ENCODE data around the gene KRTAP10-6. TPM values are rescaled to one million over a fixed set of nuclear protein-coding genes. Genes with fewer than 3 reads are reported as not detected.
"Not testable (repeated sequence)": the region's sequence is repeated elsewhere in the genome, so short reads cannot be mapped to it uniquely, and the experiment has no call there.

Gene KRTAP10-6
- polyA plus RNA-seq, 12 donors, result not detected

DNA sequence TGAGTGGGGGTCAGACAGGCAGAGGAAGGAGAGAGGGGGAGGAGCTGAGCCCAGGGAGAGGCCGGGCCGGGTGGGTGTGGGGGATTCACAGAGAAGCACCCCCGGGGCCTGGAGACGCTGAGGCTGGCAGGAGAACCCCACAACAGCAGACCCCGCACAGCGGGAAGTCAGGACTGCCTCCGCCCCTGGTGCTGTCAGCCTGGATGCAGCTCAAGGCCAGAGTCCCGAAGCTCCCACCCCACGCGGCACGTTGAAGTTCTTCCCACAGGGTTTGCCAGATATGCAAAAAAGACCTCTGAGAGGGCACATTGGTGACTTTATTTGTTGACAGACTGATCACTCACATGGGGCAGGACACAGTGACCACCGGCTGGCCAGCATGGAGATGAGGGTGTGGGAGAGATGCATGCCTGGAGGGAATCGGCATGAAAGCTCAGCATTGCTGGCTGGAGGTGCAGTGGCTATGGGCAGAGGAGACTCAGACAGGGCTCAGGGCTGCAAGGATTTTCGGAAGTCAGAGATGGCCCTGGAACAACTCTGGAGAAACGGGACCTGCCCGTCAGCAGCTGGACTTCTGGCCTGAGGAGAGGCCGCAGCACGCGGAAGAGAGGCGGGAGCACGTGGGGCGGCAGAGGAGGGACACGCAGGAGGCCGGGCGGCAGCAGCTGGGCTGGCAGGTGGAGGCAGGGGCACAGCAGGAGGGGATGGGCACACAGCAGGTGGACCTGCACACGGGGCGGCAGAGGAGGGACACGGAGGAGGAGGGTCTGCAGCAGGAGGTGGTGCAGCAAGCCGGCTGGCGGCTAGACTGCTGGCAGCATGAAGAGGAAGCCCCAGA lies 34.6 kb downstream of the KRTAP10-6 start:
- DNase-seq, result no peak

DNA sequence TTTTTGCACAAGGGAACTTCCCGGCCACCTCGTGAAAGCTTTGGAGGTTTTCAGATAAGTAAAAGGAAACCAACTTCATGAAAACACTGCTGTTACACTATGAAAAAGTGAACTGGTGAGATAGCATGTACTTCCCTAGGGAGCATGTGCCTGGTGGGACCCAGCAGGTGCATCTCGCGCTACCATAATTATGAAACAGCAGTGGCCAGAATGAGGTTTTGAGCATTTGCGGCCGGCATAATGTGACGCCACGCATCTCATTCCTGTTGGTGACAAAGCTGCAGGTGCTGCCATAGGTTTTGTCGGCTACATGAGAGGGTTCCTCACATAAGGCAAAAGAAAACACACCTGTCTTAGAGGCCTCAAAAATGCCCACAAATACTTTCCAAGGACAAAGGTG lies 35.4 kb downstream of the KRTAP10-6 start:
- DNase-seq, result no peak

DNA sequence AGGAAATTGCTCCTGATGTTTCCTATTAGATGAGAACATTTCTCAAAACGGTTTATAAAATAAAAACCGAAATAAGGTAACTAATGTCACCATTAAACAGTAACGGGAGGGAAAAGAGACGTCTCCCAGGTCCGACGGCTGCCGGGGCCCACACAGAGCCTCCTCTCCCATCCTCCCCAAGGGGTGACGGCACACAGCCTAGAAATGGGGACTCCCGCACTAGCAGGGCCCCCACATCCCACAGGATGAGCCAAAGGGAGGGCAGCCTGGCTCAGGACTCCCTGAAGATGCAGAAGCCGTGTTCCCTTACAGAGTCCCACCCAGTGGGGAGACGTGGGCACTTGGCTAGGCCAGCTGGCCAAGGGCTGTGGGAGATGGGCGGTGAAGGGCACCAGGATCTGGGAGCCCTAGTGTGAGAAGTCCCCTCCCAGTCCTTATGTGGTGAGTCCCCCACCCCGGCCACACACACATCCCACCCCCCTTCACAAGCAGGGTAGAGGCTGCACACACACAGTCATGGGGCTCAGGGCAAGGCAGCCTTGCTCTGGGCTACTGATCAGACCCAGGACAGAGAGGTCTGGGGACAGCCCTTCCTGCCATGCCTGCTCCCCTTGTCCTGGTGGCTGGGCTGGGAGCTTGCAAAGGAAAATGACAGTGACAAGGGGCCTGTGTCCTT lies 37.0 kb downstream of the KRTAP10-6 start:
- DNase-seq, result no peak

DNA sequence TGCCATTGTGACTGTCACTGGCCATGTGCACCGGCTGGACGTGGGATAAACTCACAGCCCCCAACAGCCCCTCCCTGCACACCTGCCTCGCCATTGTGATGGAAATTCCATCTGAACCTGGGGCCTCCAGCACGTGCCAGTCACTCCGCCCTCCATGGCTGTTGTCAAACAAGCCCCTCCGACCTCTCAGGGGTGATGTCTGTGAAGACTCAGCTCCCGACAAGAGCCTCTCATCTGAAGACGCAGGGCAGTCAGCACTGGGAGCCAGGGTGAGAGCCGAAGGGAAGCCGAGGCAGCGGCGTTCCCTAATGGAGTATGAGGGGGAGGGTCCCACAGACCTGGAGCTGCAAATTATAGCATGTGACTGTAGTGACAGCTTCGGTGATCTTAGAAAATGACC lies 39.6 kb downstream of the KRTAP10-6 start:
- no peak for DNase-seq

DNA sequence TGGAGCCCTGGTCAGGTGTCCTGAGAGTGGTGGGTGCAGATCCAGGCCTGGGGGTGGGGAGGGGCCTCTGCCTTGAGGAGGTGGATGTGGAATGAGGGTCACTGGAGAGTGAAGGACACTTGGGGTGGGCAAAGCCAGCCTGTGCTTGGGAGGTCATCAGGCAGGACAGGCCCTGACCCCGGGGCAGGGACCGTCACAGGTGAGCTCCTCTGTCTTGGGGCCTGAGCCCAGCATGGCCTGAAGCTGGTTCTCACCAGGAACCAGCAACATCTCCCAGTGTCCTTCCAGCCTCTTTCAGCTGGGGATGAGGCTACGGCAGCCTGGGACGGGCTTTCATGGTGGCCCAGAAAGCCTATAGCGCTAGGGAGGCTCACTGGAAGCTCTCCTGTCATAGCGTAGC lies 40.2 kb downstream of the KRTAP10-6 start:
- DNase-seq, result no peak

DNA sequence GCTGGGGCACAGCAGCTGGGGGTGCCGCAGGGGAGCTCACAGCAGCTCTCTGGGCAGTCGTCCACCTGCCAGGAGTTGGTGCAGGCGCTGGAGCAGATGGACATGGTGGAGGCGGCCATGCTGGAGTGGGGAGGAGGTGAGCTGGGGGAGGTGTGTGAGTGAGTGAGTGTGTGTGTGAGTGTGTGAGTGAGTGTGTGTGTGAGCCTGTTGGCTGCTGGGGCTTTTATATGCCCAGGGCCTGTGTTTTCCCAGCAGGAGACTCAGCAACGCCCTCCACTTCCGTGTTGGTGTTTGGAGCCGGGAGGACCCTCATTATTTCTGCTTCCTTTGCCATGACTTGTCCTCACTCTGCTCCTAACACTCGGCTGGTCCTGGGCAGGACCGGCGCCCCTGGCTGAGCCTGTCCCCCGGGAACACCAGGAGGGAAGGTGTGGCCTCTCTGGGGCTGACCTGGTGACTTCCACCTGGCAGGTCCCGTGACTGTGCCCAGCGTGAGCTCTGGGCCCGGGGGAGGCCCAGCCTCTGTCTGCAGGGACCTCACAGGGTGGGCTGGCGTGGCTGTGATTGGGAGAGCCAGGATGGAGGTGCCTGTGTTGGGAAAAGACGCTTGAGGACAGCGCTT lies 40.9 kb downstream of the KRTAP10-6 start, which contains the start of gene KRTAP10-2:
TSS of gene KRTAP10-2 (minus strand) at position 166 of the 622 bp plus-strand sequence. CDS start at position 119, 47 bp downstream.
- no peak for DNase-seq

DNA sequence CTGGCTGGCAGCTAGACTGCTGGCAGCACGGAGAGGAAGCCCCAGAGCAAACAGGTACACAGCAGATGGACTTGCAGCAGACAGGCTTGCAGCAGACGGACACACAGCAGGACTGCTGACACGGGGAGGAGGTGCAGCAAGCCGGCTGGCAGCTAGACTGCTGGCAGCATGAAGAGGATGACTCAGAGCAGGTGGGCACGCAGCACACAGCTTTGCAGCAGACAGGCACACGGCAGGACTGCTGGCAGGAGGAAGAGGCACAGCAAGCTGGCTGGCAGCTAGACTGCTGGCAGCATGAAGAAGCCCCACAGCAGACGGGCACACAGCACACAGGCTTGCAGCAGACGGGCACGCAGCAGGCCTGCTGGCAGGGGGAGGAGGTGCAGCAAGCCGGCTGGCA lies 41.5 kb downstream of the KRTAP10-6 start:
- DNase-seq, result no peak

DNA sequence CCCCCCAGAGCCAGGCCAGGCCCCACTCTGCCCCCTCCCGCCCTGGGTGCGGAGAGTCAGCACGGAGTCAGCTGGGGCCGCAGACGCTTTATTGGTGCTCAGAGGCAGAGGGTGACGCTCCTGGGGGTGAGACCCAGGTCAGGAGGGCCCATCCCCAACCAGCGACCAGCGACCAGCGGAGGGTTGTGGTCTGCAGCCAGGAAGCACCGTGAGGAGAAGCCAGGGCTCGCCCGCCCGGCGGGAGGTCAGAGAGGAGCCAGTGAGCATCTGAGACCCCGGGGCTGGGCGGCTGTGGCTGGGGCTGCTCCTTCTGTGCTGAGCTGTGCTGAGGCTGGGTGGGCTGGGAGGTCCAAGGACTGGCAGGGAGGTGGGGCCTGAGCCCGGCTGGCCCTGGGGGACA lies 42.0 kb downstream of the KRTAP10-6 start:
- not testable (repeated sequence) for DNase-seq

DNA sequence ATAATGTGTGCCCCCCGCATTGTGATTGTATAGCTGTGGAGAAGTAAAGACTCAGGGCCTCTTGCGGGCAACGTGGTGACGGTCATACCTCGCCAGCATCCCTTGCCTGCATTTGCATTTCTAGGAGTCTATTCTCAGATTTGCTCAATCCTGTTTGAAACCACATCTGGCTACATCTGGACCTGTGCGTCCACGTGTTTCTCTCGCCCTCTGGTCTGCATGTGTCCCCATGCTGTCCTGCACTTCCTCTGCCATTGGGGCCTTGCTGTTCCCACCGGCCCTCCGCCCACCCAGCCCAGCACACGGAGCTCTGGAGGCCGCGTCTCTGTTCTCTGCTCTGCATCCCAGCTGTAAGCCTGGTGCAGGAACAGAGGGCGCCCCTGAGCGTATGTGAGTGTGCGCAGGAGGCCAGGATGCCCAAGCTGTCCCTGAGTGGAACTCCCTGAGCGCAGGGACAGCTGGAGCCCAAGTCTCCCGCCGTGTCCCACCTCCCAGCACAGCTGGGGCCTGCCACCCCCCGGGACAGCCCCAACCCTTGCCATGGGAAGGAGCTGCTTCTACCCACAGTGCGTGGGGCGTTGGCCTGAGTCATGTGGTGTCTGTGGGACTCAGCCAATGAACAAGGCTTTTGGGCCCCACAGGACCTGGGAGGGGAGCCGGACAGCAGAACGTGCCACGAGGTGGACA lies 42.6 kb downstream of the KRTAP10-6 start:
- no peak for DNase-seq

DNA sequence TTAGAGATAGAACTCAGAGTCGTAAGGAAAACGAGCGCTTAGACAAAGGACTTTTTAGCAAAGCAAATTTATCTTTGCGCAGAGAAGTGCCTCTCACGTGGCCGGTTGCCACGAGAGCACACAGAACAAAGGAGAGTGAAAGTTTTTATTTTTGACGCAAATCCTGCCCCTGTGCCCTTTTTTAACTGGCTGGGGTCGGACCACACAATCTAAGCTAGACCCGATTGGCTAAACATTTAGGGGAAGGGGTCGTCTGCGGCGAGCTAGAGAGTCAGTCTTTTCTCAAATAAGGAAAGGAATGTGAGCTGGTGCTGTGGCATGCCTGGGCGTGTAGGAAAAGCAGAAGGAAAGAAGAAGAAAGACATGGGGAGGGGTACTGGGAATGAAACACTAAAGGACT lies 43.4 kb downstream of the KRTAP10-6 start:
- no peak for DNase-seq

DNA sequence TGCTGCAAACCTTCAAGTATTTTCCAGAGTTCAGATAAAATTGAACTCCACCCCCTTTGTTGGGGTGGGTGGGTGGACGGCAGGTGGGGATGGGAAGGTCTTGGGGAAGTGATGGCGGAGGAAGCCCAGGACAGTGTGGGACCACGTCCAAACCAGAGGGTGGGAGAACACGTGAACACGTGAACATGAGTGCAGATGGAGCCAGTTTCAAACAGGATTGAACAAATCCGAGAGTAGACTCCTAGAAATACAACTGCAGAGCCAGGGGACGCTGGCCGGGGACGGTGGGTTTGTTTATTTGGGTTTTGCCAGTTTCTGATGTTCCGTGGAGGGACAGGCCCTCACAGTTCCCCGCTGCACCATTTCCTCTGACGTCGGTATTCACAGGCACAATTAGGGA lies 43.9 kb downstream of the KRTAP10-6 start:
- DNase-seq, result no peak

DNA sequence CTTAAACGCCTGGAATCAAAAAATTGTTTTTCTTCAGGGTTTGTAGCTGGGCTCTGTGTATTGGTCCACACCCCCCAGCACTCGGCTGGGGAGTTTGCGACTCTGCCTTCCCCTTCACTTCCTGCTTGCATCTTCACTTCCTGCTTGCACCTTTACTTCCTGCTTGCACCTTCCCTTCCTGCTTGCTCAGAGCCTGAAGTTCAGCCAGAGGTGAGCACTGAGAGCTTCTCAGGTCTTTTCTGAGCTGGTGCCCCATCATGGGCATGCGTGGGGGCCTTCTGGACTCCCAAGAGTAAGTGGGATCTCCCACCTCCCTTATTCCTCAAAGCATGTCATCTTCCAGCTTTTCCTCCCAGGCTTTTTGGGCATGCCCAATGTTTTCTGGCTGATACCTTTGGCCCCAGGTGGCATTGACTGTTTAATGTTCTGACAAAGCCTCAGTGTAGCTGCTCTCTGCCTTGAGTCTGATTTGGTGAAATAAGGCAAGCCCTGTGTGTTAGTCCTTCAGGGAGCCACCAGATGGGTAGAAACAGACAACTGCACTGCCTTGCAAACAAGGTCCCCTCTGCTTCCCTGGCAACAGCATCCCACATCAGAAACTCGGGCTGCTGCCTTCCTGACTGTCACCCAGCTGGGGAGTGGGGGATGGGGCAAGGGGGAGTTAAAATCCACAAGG lies 44.5 kb downstream of the KRTAP10-6 start:
- no peak for DNase-seq

DNA sequence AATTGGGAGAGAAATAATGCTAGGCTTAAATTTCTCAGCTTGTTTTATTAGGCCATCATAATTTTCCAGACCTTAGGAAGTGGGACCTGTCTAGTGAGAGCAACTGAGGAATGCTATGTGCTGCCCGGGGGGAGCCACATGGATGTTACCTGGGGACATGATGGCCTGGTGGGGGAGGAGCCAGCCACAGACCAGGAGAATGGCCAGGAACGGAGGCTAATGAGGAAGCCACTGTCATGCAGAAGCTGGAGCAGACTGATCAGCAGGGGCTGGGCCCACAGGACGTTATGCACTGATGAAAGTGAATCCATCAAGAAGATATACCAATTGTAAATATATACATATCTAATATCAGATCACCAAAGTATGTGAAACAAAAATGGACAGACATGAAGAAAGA lies 47.7 kb downstream of the KRTAP10-6 start:
- no peak for DNase-seq

DNA sequence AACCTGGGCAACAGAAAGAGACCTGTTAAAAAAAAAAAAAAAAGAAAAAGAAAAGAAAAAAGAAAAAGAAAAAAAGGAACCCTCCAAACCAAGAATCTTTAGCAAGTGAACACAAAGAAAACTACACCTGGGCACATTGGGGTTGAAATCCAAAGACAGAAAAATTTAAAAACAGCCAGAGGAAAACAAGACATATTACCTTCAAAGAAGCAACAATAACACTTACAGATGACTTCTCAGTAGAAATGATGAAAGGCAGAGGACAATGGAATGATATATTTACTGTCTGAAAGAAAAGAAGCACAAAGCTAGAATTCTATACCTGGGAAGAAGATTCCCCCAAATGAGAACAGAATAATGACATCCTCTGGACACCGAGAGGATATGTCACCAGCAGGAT lies 49.6 kb downstream of the KRTAP10-6 start:
- DNase-seq, result no peak

Other genes with a start within 250 kb of the KRTAP10-6 start
- gene TRPM2, start 238.9 kb downstream of the KRTAP10-6 start, polyA plus RNA-seq (ENCODE audit: insufficient read length in 12 of 12), result 1 to 10 TPM in 7 of 12 donors, under 1 TPM in 3, not detected in 2; 0.60 to 2.2 (median 1.4) TPM
- 1 to 10 TPM in 11 of 12 donors, not detected in 1; 1.8 to 5.7 (median 2.4) TPM for gene LRRC3, start 137.0 kb downstream of the KRTAP10-6 start, polyA plus RNA-seq (ENCODE audit: insufficient read length in 12 of 12)
- gene KRTAP10-1, start 52.3 kb downstream of the KRTAP10-6 start, polyA plus RNA-seq (ENCODE audit: insufficient read length in 12 of 12), result not detected
- not detected for gene KRTAP10-2, start 41.0 kb downstream of the KRTAP10-6 start, polyA plus RNA-seq (ENCODE audit: insufficient read length in 12 of 12)
- not detected for gene KRTAP10-3, start 33.7 kb downstream of the KRTAP10-6 start, polyA plus RNA-seq (ENCODE audit: insufficient read length in 12 of 12)
- gene KRTAP10-4, start 18.8 kb downstream of the KRTAP10-6 start, polyA plus RNA-seq (ENCODE audit: insufficient read length in 12 of 12), result not detected
- gene KRTAP10-5, start 11.9 kb downstream of the KRTAP10-6 start, polyA plus RNA-seq (ENCODE audit: insufficient read length in 12 of 12), result not detected
- gene KRTAP10-7, start 8.1 kb upstream of the KRTAP10-6 start, polyA plus RNA-seq (ENCODE audit: insufficient read length in 12 of 12), result not detected
- gene KRTAP10-8, start 19.6 kb upstream of the KRTAP10-6 start, polyA plus RNA-seq (ENCODE audit: insufficient read length in 12 of 12), result under 1 TPM in 1 of 12 donors, not detected in 11; 0.25 TPM
- not detected for gene KRTAP10-9, start 34.6 kb upstream of the KRTAP10-6 start, polyA plus RNA-seq (ENCODE audit: insufficient read length in 12 of 12)
- gene KRTAP10-10, start 44.9 kb upstream of the KRTAP10-6 start, polyA plus RNA-seq (ENCODE audit: insufficient read length in 12 of 12), result not detected
- gene KRTAP10-11, start 53.9 kb upstream of the KRTAP10-6 start, polyA plus RNA-seq (ENCODE audit: insufficient read length in 12 of 12), result not detected
- gene KRTAP12-4, start 62.2 kb upstream of the KRTAP10-6 start, polyA plus RNA-seq (ENCODE audit: insufficient read length in 12 of 12), result not detected
- gene KRTAP12-3, start 65.4 kb upstream of the KRTAP10-6 start, polyA plus RNA-seq (ENCODE audit: insufficient read length in 12 of 12), result not detected
- gene KRTAP12-2, start 74.4 kb upstream of the KRTAP10-6 start, polyA plus RNA-seq (ENCODE audit: insufficient read length in 12 of 12), result not detected
- gene KRTAP12-1, start 89.7 kb upstream of the KRTAP10-6 start, polyA plus RNA-seq (ENCODE audit: insufficient read length in 12 of 12), result not detected
- gene KRTAP10-12, start 104.7 kb upstream of the KRTAP10-6 start, polyA plus RNA-seq (ENCODE audit: insufficient read length in 12 of 12), result not detected
- 1 to 10 TPM in 3 of 12 donors, under 1 TPM in 6, not detected in 3; 0.05 to 9.3 (median 0.18) TPM for gene TSPEAR, start 119.1 kb upstream of the KRTAP10-6 start, polyA plus RNA-seq (ENCODE audit: insufficient read length in 12 of 12)
- 100 to 1,000 TPM in 6 of 12 donors, 10 to 100 TPM in 6; 63.0 to 863 (median 98.5) TPM for gene UBE2G2, start 209.3 kb upstream of the KRTAP10-6 start, polyA plus RNA-seq (ENCODE audit: insufficient read length in 12 of 12)
- 10 to 100 TPM in 11 of 12 donors, not detected in 1; 60.7 to 88.3 (median 66.5) TPM for gene SUMO3, start 225.6 kb upstream of the KRTAP10-6 start, polyA plus RNA-seq (ENCODE audit: insufficient read length in 12 of 12)